Cardiac muscle cell (in vitro differentiated cells and primary cell): ENCODE measurements around the gene ABHD16A. TPM values are rescaled to one million over a fixed set of nuclear protein-coding genes. Genes with fewer than 3 reads are reported as not detected.

Source experiments
- DNase-seq, 2 donors: peaks; one replicate each; pipeline versions ENCODE4 v3.0.0 to v3.0.0-alpha.2; 2010 to 2017; ENCODE audit warnings: low read depth in 1 of 2, low spot score in 1 of 2
- H3K27ac ChIP-seq: fragments of 200-600 bp; sonication (generic); 2 replicates; pipeline ENCODE4 v1.5.1; 2016
- H3K27me3 ChIP-seq: fragments of 200-600 bp; sonication (generic); 2 replicates; pipeline ENCODE4 v1.6.0; 2016; ENCODE audit warnings: control low read depth
- H3K36me3 ChIP-seq: fragments of 200-600 bp; sonication (generic); 2 replicates; pipeline ENCODE4 v1.5.1; 2016; ENCODE audit warnings: control low read depth
- H3K4me1 ChIP-seq: fragments of 200-600 bp; sonication (generic); 2 replicates; pipeline ENCODE4 v1.8.1; 2017; ENCODE audit warnings: low read depth, mild to moderate bottlenecking, mixed run types
- H3K4me3 ChIP-seq: fragments of 200-600 bp; sonication (generic); 2 replicates; pipeline ENCODE4 v1.5.1; 2016; ENCODE audit warnings: mild to moderate bottlenecking
- H3K9me3 ChIP-seq: fragments of 200-600 bp; sonication (generic); 2 replicates; pipeline ENCODE4 v1.5.1; 2017; ENCODE audit warnings: low read depth, mild to moderate bottlenecking, control low read depth
- CTCF ChIP-seq: IDR thresholded peaks from 2 replicates; pipeline ENCODE4 v1.5.1; 2012; ENCODE audit warnings: low read depth, mild to moderate bottlenecking, low read length
- polyA plus RNA-seq: library from polyadenylated mRNA; unstranded; fragments of >200 nt; fragmentation: Nextera tagmentation; extraction: Ambion mirVana; gene quantifications from 2 replicates; pipeline ENCODE4 v1.2.1, GENCODE V29; 2016
- total RNA-seq: library from RNA; depleted of rRNA; stranded (reverse); fragments of >200 nt; gene quantifications from 2 replicates; pipeline ENCODE4 v1.2.3, GENCODE V29; 2016

The ABHD16A gene
- total and polyA plus RNA-seq, 2 experiments from 2014 or later = 48.0 to 65.1 TPM

- TF ChIP-seq CTCF = no peak
- Histone ChIP-seq H3K36me3 (peaks cover 19% of the 10 kb centered on the region), H3K4me1 (no peaks in the 10 kb centered on the region), H3K9me3 (no peaks in the 10 kb centered on the region), H3K27me3 (no peaks in the 10 kb centered on the region), H3K4me3 (no peak overlapping the region), H3K27ac (no peak overlapping the region)
- no peak for DNase-seq
These were observed 24.1 kb upstream of the ABHD16A start for GRCh38 chr6:31727034-31727716.

- TF ChIP-seq CTCF = no peak
These were observed 22.6 kb upstream of the ABHD16A start for GRCh38 chr6:31725502-31726350.

GRCh38 chr6:31723980-31724691 is 21.0 kb upstream of the ABHD16A start:
- no peaks in the 10 kb centered on the region for H3K27me3 ChIP-seq
- no peak overlapping the region for H3K27ac ChIP-seq
- no peak for TF ChIP-seq CTCF
- no peaks in the 10 kb centered on the region for H3K9me3 ChIP-seq
- no peak for DNase-seq
- H3K36me3 ChIP-seq = peaks cover 9% of the 10 kb centered on the region
- no peaks in the 10 kb centered on the region for H3K4me1 ChIP-seq
- no peak overlapping the region for H3K4me3 ChIP-seq

More at GRCh38 chr6:31725502-31726350, 22.6 kb upstream of the ABHD16A start:
- Histone ChIP-seq H3K9me3 (no peaks in the 10 kb centered on the region), H3K4me1 (no peaks in the 10 kb centered on the region), H3K36me3 (peaks cover 9% of the 10 kb centered on the region), H3K27ac (no peak overlapping the region), H3K27me3 (no peaks in the 10 kb centered on the region), H3K4me3 (no peak overlapping the region)
- DNase-seq = peak in 1 of 2 donors; percentile 75

- DNase-seq = no peak
- no peak within 1 kb of the TSS for H3K4me3 ChIP-seq
- peaks cover 9% of the 10 kb centered on the region for H3K36me3 ChIP-seq
- no peak for TF ChIP-seq CTCF
- no peaks in the 10 kb centered on the region for H3K27me3 ChIP-seq
- H3K4me1 ChIP-seq = no peaks in the 10 kb centered on the region
- no peak within 1 kb of the TSS for H3K27ac ChIP-seq
- no peaks in the 10 kb centered on the region for H3K9me3 ChIP-seq
These were observed 20.3 kb upstream of the ABHD16A start, which contains the start of gene MPIG6B for GRCh38 chr6:31723245-31723979. TSS of gene MPIG6B (plus strand) at chr6:31723373. CDS start at chr6:31723384, 11 bp downstream.

GRCh38 chr6:31722173-31722572 is 19.0 kb upstream of the ABHD16A start:
- H3K9me3 ChIP-seq = no peaks in the 10 kb centered on the region
- H3K27ac ChIP-seq = no peak overlapping the region
- H3K27me3 ChIP-seq = no peaks in the 10 kb centered on the region
- TF ChIP-seq CTCF = no peak
- H3K4me1 ChIP-seq = no peaks in the 10 kb centered on the region
- no peak overlapping the region for H3K4me3 ChIP-seq
- peaks cover 6% of the 10 kb centered on the region for H3K36me3 ChIP-seq
- DNase-seq = no peak
